NCI-H460 (cell line): ENCODE measurements around the gene ZNF618. TPM values are rescaled to one million over a fixed set of nuclear protein-coding genes. Genes with fewer than 3 reads are reported as not detected.
"Not testable (repeated sequence)": the region's sequence is repeated elsewhere in the genome, so short reads cannot be mapped to it uniquely, and the experiment has no call there.

Source experiments
- DNase-seq: peaks from one replicate; pipeline ENCODE4 v3.0.0-alpha.2; 2016; ENCODE audit warnings: low read depth; ENCODE audit errors: extremely low read depth
- total RNA-seq: library from RNA; depleted of rRNA; stranded (reverse); fragments of >200 nt; shearing (Covaris generic); gene quantifications from 2 replicates; pipeline ENCODE4 v1.2.3, GENCODE V29; 2014

Gene ZNF618
- total RNA-seq, 1 experiment from 2014 or later: 2.9 TPM

DNA sequence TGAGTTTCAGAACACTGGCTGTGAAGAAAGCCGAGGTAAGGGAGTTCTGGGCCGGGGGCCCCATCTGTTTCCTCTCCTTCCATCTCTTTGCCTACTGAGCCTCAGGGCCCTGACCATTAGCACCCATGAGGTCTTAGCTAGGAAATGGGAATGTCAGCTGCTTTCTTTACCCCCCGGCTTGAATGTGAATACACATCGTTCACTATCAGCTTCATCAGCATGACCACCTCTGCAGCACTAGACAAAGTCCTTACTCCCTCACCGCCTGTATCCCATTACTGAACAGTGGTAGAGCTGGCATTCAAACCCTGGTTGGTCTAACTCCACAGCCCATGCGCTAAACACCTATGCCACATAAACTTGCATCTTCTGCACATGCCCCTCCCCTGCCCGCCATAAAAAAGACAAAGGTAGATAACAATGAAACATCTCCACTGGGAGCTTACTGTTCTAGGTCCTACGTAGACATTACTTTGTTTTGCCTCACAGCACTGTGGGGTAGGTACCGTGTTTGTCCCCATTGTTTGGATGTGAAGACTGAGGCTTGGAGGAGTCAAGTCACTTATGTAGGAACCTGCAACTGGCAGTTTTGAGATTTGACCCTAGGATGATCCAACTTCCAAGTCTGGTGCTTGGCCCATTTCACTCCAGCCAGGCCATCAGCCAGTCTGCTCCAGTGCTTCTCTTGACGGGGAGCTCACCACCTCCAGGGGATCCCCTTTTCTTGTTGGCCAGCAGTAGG, 108.7 kb downstream of the ZNF618 start:
- DNase-seq: no peak

DNA sequence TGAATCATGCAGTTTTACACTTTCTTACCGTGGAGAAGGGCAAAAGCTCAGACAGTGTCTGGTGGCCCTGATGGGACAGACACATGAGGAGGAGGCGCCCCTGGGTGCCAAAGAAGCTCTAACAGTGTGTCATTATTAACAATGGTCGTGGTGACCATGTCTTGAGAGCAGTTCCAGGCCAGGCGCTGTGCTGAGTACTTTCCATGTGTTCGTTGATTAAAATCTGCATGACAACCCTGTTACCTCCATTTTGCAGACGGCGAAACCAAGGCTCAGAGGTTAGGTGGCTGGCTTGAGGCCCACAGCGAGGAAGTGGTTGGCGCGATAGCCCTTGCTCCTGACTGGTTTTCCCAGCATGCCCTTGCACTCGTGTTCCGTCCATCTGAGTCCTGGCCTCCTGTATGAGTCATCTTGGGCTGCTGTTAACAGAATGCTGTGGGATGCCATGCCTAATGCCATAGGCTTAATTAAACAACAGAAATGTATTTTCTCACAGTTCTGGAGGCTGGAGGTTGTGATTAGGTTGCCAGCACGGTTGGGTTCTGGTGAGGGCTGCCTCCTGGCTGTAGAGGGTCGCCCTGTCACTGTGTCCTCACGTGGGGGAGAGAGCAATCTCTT, 110.0 kb downstream of the ZNF618 start:
- DNase-seq: no peak

DNA sequence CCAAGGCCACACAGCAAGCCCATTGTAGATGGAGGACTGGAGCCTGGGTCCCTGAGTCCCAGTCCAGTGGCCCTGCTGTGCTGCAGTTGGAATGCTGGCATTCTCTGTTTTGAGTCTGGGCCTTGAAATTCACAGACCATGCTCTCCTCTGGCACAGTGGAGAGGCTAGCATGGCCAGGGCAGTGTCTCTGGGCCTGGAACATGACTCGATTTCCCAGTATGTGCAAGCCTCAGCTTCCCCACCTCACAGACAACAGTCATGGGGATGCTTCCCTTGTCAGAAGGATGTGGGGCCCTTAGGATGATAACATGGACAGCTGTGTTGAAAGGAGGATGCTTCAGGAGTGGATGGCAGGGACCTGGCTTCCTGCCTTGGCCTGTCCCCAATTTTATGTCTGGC, 110.8 kb downstream of the ZNF618 start:
- DNase-seq: no peak

DNA sequence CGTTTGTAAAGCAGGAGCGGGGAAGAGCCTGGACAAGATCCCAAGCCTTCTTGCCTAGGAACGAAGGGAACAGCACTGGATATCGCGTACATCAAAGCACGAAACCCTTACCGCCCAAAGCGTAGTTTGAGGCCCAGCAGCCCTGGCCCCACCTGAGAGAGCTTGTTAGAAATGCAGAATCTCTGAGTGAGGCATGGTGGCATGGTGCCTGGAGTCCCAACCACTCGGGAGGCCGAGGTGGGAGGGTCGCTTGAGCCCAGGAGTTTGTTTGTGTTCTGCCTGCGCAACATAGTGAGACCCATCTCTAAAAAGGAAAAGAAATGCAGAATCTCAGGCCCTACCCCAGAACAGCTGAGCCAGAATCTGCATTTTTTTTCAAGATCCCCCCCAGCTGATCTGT, 111.4 kb downstream of the ZNF618 start:
- no peak for DNase-seq

DNA sequence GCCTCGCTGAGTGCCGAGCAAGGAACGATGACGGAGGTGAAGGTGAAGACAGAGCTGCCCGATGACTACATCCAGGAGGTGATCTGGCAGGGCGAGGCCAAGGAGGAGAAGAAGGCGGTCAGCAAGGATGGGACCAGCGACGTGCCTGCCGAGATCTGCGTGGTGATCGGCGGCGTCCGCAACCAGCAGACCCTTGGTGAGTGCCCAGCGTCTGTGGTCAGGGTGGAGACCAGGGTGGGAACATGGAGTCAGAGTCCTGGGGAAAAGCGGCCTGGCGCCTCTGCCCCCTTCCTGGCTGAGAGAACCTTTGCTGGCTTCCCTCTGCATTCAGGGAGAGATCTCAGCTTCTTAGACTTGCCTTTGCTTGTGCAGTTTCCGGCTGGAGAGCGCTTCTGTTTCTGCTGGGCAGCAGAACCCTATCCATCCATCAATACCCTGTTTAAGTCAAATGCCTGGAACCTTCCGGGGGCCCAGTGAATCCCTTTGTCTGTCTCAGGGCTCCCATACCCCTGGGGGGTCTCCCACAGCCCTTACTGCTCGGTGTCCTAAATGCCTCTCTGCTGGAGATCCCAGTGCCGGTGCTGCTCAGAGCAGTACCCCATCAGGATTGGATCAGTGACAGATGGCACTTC, 112.4 kb downstream of the ZNF618 start:
- no peak for DNase-seq

DNA sequence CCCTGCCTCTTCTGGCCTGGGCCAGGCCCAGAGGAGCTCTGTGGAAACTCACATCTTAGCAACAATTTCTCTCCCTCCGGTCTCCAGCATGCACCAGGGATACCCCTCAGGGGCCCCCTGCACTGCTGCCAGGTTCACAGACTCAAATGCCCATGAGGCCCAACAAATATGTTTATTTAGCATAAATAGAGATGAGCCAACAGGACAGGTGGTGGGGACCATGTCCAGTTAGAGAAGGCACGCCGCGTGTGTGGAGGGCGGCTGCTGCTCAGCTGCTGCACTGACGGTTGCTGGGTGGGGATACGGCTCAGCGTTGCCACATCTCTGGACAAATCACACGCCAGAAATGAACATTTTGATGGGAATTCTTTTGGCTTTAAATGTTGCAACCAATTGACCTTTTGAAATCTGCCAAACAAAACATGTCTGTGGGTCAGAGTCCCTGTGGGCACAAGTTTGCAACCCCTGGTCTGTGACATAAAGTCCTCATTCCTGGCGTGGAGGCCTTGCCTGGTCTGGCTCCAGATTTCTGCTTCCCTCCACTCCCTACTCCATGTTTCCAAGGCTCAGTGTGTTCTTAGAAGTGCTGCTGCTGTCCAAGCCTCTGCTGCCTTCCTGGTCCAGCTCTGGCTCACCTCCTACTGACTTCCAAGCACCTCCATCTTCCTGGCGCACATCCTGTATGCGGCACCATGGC, 113.1 kb downstream of the ZNF618 start:
- no peak for DNase-seq

DNA sequence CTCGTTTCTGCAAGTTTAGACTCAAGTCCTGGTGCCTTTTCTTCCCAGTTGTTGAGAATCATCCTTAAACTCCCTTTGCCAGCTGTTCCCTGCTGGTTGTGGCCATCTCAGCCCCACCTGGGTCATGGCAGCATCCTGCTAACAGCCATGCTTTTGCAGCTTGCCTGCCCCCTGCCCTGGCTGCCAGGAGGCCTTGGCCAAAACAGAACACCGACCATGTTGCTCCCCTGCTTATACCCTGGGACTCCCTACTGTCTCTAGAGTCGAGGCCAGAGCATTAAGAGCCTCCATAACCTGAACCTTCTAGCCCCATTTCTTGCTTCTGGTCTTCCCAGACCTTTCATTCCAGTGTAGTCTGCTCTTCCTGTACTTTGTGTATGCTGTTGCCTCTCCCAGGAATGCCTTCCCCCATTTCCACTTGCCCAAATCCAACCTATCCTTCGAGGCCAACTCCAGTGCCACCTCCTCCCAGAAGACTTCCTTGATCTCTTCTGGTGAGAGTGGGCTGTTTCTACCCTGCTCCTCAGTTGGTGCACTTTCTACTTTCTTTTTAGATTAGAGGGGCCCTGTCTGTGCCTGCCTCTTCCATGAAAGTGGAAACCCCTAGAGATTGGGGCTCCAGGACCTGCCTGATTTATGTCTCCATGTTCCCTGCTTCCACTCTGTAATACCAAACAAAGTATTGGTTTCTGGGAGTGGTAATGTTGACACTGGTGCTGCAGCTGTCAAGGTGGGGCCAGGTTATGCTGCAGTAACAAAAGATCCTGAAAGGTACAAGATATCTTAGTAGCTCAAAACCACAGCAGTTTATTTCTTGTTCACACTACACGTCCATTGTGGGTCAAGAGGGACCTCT, 113.8 kb downstream of the ZNF618 start:
- DNase-seq: no peak

DNA sequence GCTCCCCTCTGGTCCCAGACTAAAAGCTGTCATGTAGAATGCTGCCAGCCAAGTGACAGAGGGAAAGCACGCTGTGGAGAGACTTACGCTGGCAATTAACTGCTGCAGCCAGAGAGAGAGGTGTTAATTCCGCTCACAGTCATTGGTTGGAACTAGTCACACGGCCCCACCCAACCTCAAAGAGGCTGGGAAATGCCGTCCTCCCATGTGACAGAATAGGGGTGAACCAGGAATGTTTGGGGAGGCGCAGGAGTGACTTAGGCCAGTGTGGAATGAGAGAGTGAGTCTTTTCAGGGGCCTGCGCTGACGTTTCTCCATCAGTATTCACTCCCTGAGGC, 114.4 kb downstream of the ZNF618 start:
- no peak for DNase-seq

DNA sequence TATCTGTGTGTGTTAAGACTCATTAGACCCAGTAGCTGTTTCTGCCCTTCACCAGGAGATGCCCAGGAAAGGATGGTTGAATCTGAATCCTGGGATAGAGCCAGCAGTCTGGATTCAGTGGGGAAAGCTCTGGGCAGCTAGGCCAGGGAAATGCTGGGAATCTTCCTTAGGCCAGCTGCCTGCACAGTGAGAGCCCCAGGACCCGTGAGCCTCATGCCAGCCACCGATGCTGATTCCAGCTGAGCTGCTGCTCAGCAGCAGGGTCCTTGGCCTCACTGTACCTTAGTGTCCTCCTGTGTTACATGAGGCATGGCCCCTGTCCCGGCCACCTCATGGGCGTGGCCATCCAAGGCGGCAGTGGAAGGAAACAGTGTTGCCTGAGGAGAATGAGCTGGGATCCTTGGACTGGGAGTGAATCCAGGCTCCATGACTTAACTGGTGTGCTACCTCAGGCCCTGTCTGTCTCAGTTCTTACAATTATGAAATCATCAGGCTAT, 114.9 kb downstream of the ZNF618 start:
- DNase-seq: no peak

DNA sequence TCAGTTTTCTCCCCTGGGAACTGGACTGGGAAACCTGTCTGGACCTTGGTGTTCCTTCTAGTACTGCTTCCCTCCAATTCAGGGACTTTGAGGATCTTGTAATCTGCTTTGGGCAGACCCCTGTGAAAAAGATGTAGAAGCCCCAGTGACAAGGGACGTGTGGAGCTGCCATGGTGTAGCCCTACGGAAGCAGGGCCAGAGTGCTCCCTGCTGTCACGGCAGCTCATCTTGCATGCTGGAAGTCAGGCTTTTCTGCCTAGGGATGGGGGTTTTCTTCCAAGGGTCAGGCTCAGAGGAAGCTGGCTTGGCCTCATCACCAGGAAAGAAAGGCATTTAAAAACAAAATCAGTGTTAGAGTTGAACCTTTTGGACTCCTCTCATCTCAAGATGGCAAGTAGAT, 115.6 kb downstream of the ZNF618 start:
- no peak for DNase-seq

DNA sequence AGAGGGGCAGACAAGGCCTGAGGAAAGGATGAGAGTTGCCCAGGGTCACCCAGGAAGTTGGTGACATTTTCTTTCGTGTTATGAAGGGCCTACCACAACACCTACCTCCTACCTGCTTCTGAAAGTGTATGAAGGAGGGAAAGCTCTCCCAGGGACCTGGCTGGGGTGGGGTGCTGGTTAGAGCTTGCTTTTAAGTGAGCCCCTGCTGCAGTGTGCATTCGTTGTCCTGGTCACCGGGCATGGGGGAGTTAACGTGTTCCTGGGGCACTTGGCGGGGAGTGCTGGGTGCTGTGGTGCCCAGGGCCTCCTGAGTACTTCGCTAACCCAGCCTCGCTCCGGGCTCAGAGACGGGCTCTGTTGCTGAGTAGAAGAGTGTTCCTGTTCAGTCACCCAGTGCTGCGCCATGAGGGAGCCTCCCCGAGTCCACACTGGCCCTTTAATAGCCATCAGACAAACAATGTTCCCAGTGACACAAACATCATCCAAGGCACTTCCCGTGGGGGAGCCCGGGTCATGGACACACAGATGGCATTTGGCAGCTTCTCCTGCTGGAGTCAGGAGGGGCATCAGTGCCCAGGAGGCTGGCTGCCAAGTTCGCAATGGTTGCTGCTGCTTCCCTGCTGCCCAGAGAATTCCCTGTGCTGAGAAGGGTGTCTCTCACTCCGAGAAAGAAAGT, 116.3 kb downstream of the ZNF618 start:
- no peak for DNase-seq

DNA sequence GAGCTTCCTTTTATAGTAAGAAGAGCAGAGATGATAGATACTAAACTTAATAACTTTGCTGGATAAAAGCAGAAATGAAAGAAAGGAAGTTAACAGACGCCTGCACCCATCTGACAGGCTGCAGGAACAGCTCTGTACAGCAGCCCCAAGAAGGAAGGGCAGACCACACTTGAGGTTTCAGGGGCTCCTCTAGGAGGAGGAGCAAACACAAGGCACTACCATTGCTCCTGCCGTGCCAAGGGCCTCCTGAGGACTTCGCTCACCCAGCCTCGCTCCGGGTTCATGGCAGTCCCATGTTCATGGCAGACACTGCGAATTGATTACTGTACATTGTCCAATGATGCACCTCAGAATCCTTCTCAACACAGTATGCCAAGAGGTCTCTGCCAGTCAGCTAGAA, 116.9 kb downstream of the ZNF618 start:
- no peak for DNase-seq

DNA sequence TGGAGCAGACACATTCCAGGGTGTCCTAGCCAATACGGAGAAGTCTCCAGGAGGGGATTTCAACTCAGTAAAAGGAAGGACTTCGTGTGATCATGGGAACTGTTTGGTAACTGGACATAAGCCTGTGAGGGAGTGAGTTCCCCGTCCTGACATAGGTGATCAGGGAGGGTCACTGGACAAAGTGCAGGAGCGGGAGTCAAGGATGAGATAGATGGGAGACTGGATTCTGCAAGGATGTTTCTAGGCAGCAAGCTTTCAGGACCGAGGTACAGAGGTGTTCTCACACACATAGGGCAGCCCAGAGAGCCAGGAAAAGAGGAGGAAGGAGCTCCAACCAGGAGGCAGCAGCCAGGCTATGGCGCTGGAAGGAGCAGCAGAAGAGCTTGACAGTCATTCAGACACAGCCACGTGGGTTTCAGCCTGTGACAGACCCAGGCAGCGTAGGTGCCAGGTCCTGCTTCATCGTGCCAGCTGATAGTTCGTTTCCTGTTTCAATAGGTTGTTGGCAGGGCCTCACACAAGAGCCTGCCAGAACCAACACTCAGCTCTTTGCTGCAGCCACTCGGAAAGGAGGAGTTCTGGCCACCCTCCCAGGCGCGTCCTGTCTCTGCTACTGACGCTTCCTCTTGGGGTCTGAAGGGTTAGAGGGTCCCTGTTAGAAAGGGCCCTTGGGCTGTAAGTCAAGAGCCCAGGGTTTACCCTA, 117.9 kb downstream of the ZNF618 start:
- no peak for DNase-seq

DNA sequence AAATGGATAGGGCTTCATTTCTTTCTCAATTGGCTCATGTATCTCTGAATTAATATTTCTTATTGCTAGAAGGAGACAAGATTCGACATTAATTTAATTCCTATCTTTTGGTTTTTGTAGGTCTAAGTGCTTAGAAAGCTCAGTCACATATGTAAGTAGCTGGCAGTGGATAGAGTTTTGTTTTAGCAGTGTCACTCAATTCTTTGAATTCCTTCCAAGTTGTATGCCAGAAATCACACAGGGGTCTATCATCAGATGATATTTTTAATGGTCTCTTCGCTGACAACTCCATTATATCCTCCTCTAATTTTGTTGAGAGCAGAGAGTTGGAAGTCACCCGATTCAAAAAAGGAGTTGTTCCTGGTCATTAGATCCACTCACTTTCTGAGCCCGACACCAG, 119.3 kb downstream of the ZNF618 start:
- no peak for DNase-seq

DNA sequence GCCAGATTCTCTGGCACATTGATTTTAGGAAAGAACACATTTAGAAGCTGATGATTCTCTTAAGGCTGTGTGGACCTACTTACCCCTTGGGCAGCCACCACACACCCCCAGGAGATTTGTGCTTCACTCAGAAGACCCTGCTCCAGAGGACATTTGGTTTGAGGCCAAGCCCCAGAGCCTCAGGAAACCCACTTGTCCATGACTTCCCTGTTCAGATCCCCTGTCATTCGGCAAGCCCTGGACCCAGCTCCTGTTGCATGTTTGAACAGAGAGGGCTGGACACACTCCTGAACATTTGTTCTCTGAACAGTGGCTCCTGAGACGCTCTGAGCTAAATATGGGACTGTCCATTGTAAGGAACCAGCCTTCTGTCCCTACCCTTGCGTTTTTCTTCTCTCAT, 119.9 kb downstream of the ZNF618 start:
- DNase-seq: no peak

DNA sequence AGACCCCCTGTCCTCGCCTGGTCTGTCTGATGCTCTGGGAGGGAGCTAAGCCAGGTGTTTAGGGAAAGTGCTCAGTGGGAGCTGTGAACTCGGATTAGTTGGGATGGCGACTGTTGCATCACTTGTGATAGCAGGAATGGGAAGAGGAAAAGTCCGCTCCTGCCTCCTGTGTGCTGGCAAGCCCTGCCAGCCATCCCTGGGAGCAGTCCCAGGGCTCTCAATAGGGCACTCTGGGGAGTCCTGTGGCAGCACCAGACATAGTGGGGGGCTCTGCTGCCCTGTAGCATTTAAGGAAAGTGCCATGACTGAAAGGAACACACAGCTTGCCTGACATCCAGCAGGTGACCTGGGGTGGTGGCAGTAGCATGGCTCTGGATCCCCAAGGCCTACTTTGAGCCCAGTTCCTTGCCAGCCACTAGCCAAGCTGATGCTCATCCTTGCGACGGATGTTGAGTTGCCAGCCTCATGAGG, 120.5 kb downstream of the ZNF618 start:
- DNase-seq: no peak

DNA sequence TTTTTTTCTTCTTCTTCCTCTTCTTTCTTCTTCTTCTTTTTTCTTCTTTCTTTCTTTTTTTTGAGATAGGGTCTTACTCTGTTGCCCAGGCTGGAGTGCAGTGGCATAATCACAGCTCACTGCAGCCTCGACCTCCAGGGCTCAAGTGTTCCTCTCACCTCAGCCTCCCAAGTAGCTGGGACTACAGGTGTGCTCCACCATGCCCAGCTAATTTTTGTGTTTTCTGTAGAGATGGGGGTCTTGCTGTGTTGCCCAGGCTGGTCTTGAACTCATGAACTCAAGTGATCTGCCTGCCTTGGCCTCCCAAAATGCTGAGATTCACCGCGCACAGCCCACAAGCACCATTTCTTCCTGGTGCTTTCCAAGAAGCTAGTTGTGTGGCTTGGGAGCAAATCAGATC, 121.0 kb downstream of the ZNF618 start:
- not testable (repeated sequence) for DNase-seq

DNA sequence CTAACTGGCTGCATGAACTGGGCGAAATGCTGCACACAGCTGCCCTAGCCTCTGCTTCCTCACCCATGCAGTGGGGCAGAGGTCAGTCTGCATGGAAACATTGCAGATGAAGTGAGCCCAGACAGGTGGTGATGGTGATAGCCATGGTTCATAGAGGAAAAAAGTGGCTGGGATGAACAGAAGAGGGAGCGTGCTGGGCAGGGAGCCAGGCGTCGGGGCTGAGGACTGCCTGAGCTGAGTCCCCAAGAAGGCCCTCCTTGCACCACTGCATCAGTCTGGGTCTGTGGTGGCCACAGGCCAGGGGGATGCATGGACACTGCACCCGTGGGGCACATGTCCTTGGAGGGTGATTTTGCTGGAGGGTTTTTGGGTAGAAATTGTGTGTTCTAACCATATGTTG, 121.5 kb downstream of the ZNF618 start:
- DNase-seq: no peak

DNA sequence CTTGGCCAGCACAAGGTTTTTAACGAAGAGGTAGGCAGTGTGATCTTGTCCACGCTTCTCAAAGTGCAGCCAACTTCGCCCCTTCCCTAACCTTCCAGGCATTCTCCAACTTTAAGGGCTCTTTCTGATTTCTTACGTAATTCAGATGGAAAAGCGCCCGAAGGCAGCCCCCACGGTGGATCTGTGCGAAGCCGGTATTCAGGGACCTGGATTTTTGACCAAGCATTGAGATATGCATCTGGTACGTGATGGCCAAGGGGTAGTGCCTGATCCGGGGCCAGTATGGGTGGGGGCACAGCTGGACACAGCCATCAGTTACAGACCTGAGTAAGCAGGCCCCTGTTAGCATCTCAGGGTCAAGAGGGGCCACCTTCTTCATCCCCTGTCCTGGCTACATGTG, 122.0 kb downstream of the ZNF618 start:
- no peak for DNase-seq
